MCF 10A (cell line): ENCODE measurements around the gene PRR35. TPM values are rescaled to one million over a fixed set of nuclear protein-coding genes. Genes with fewer than 3 reads are reported as not detected.

ENCODE experiments used
- BruUV-seq: library from RNA; stranded (reverse); fragments of 400-500 nt; replicated peaks from 2 replicates; lab custom pipeline; 2021; lab: Mats Ljungman, UMichigan
- CTCF ChIA-PET: fragments of 300-600 bp; sonication (Branson Sonifier 250); formaldehyde crosslinking; extraction: SDS; loops from one replicate; lab custom pipeline; 2021; ENCODE audit warnings: antibody characterized with exemption, inconsistent platforms; lab: Yijun Ruan, JAX
- POLR2A ChIA-PET: fragments of 300-600, 350-650 bp; sonication (Branson Sonifier 250); formaldehyde crosslinking; extraction: SDS; loops from one replicate; lab custom pipeline; 2020; ENCODE audit warnings: antibody characterized with exemption, inconsistent platforms; lab: Yijun Ruan, JAX
- DNase-seq: peaks from one replicate; pipeline ENCODE4 v3.0.0-alpha.2; 2018; ENCODE audit not compliant: unreplicated experiment
- H3K27ac Mint-ChIP-seq: one replicate; pipeline ENCODE4 v1.8.0; 2022; ENCODE audit warnings: mild to moderate bottlenecking, low read depth, mixed read lengths; ENCODE audit not compliant: unreplicated experiment
- H3K27me3 Mint-ChIP-seq: one replicate; pipeline ENCODE4 v1.8.0; 2022; ENCODE audit warnings: mixed read lengths; ENCODE audit not compliant: insufficient read depth, unreplicated experiment
- H3K36me3 Mint-ChIP-seq: one replicate; pipeline ENCODE4 v1.8.0; 2022; ENCODE audit warnings: mild to moderate bottlenecking, moderate library complexity, mixed read lengths; ENCODE audit not compliant: insufficient read depth, unreplicated experiment
- H3K4me1 Mint-ChIP-seq: one replicate; pipeline ENCODE4 v1.8.0; 2022; ENCODE audit warnings: mixed read lengths; ENCODE audit not compliant: insufficient read depth, unreplicated experiment
- H3K4me3 Mint-ChIP-seq: one replicate; pipeline ENCODE4 v1.8.0; 2022; ENCODE audit warnings: mild to moderate bottlenecking, moderate library complexity, mixed read lengths; ENCODE audit not compliant: unreplicated experiment
- H3K9me3 Mint-ChIP-seq: one replicate; pipeline ENCODE4 v1.8.0; 2022; ENCODE audit warnings: mixed read lengths; ENCODE audit not compliant: unreplicated experiment
- intact Hi-C: fragments of 100-400 bp; cut with micrococcal nuclease; formaldehyde crosslinking; loops from 2 replicates; pipeline ENCODE4 v1.14.1; 2022
- total RNA-seq: library from RNA; stranded (reverse); gene quantifications from 2 replicates; pipeline ENCODE4 v1.2.3, GENCODE V29; 2022
- TF ChIP-seq, protein P1 (sequence below): fragments of 200-600 bp; IDR thresholded peaks from one replicate; pipeline ENCODE4 v1.8.0; 2022; ENCODE audit warnings: antibody characterized with exemption, mild to moderate bottlenecking; ENCODE audit not compliant: unreplicated experiment

Gene PRR35
- total RNA-seq, 1 experiment from 2014 or later, result not detected

DNA sequence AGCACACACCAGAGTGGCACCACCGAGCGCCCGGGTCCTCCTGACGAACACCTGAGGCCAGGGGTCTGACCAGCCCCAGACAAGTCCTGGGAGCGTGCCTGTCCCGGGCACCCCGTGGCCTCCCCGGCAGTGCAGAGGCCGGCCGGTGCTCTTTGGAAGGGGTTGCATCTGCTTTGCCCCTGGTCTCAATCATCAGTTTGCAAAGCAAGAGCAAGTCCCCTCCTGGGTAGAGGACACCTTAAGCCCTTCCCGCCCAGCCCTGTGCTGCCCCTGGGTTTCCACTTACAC is 44.3 kb upstream of the PRR35 start:
- H3K4me3 Mint-ChIP-seq, result no peak overlapping the region
- no peak overlapping the region for H3K27ac Mint-ChIP-seq
- intact Hi-C loops, result no loop called here
- no TSS peak for BruUV-seq
- peaks cover 30% of the 10 kb centered on the region for H3K36me3 Mint-ChIP-seq
- no peaks in the 10 kb centered on the region for H3K27me3 Mint-ChIP-seq
- no peaks in the 10 kb centered on the region for H3K4me1 Mint-ChIP-seq
- ChIA-PET CTCF (no interaction called here), POLR2A (no interaction called here)
- TF ChIP-seq, protein P1, sequence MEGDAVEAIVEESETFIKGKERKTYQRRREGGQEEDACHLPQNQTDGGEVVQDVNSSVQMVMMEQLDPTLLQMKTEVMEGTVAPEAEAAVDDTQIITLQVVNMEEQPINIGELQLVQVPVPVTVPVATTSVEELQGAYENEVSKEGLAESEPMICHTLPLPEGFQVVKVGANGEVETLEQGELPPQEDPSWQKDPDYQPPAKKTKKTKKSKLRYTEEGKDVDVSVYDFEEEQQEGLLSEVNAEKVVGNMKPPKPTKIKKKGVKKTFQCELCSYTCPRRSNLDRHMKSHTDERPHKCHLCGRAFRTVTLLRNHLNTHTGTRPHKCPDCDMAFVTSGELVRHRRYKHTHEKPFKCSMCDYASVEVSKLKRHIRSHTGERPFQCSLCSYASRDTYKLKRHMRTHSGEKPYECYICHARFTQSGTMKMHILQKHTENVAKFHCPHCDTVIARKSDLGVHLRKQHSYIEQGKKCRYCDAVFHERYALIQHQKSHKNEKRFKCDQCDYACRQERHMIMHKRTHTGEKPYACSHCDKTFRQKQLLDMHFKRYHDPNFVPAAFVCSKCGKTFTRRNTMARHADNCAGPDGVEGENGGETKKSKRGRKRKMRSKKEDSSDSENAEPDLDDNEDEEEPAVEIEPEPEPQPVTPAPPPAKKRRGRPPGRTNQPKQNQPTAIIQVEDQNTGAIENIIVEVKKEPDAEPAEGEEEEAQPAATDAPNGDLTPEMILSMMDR, result no peak
- no peaks in the 10 kb centered on the region for H3K9me3 Mint-ChIP-seq
- DNase-seq, result no peak

DNA sequence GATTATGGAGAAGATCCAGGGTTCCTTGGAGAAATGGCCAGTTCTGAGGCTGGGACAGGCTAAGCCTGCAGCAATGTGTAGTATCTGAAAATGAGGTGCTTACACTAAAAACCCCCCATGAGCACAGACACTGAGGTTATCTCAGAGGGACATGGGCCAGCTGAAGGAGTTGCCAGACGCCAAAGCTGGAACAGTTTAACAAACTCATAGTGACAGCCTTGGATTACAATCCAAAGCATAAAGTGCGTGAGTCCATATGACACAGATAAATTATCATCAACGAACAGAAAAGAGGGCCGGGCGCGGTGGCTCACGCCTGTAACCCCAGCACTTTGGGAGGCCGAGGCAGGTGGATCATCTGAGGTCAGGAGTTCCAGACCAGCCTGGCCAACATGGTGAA is 43.9 kb upstream of the PRR35 start:
- peaks cover 34% of the 10 kb centered on the region for H3K36me3 Mint-ChIP-seq
- H3K27ac Mint-ChIP-seq, result no peak overlapping the region
- CTCF ChIA-PET, result no interaction called here
- TF ChIP-seq, protein P1, result no peak
- intact Hi-C loops, result no loop called here
- H3K9me3 Mint-ChIP-seq, result no peaks in the 10 kb centered on the region
- H3K4me3 Mint-ChIP-seq, result no peak overlapping the region
- no peaks in the 10 kb centered on the region for H3K27me3 Mint-ChIP-seq
- no peak for DNase-seq
- BruUV-seq, result no TSS peak
- no peaks in the 10 kb centered on the region for H3K4me1 Mint-ChIP-seq
- POLR2A ChIA-PET, result interaction anchor here (1.0 kb wide), 1 partner anchor 11 kb away, joined by 5 read pairs; the partner anchor contains the start of gene CAPN15

DNA sequence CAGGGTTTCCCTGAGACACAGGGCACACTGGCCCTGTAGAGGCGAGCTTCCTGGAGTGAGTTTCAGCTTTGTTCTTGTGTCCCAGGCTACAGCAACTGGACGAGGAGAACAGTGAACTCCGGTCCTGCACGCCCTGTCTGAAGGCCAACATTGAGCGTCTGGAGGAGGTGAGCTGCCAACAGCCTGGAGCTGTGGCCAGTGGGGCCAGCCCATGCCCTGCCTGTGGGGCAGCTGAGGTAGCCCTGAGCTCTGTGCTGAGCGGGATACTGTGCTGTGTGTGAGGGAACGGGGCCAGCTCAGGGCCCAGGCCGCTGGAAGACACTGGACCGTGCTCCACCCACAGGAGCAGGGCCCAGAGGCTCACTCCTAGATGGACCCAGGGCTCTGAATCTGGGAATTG is 41.3 kb upstream of the PRR35 start:
- BruUV-seq, result no TSS peak
- H3K4me1 Mint-ChIP-seq, result no peaks in the 10 kb centered on the region
- ChIA-PET CTCF (interaction anchor here (0.7 kb wide), 1 partner anchor 32 kb away, joined by 3 read pairs; no protein-coding TSS in a partner anchor), POLR2A (interaction anchor here (1.0 kb wide), 1 partner anchor 9 kb away, joined by 4 read pairs; the partner anchor contains the start of gene CAPN15)
- H3K27me3 Mint-ChIP-seq, result no peaks in the 10 kb centered on the region
- H3K36me3 Mint-ChIP-seq, result peaks cover 41% of the 10 kb centered on the region
- TF ChIP-seq, protein P1, result no peak
- H3K9me3 Mint-ChIP-seq, result no peaks in the 10 kb centered on the region
- no peak overlapping the region for H3K4me3 Mint-ChIP-seq
- intact Hi-C loops, result no loop called here
- no peak for DNase-seq
- H3K27ac Mint-ChIP-seq, result no peak overlapping the region

DNA sequence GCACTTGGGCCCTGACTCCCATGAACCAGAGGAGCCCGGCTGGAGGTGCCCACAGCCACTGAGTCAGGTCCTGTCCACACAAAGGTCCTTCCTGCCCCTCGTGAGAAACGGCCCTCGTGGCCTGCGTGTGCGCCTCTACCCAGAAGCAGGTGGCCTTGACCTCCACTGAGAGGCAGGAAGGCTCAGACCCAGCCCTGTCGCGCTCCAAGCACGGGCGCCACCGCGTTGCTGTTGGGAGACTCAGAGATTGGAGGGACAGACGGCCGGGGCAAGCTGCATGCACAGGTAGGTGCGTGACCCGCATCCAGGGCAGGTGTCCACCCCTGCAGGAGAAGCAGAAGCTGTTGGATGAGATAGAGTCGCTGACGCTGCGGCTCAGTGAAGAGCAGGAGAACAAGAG is 40.8 kb upstream of the PRR35 start:
- intact Hi-C loops, result no loop called here
- no peaks in the 10 kb centered on the region for H3K4me1 Mint-ChIP-seq
- H3K9me3 Mint-ChIP-seq, result no peaks in the 10 kb centered on the region
- POLR2A ChIA-PET, result interaction anchor here (1.0 kb wide), 1 partner anchor 8 kb away, joined by 4 read pairs; the partner anchor contains the start of gene CAPN15
- no peak for DNase-seq
- CTCF ChIA-PET, result interaction anchor here (0.6 kb wide), 1 partner anchor 51 kb away, joined by 3 read pairs; no protein-coding TSS in a partner anchor
- H3K27ac Mint-ChIP-seq, result no peak overlapping the region
- TF ChIP-seq, protein P1, result no peak
- BruUV-seq, result no TSS peak
- H3K27me3 Mint-ChIP-seq, result no peaks in the 10 kb centered on the region
- H3K4me3 Mint-ChIP-seq, result no peak overlapping the region
- peaks cover 41% of the 10 kb centered on the region for H3K36me3 Mint-ChIP-seq
